ENCODE data around the gene TM4SF20.

DNA sequence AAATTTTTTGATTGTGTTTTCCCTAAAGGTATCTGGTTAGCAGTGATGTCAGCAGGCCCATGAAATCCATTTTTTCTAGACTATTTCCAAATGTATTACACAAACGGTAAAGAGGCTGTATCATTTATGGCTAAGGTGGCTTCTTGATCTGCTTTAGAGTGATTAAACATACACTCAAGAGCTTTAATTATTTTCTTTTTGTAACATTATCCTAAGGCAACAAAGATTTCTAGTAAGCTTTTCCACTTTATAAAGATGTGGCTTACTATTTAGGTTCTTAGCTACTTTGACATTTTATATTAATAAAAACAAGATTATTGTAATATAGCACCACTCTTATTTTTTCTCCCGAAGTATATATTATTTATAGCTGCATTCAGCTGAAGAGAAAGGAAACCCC lies 37.6 kb downstream of the TM4SF20 start:
- TF ChIP-seq, protein P1, sequence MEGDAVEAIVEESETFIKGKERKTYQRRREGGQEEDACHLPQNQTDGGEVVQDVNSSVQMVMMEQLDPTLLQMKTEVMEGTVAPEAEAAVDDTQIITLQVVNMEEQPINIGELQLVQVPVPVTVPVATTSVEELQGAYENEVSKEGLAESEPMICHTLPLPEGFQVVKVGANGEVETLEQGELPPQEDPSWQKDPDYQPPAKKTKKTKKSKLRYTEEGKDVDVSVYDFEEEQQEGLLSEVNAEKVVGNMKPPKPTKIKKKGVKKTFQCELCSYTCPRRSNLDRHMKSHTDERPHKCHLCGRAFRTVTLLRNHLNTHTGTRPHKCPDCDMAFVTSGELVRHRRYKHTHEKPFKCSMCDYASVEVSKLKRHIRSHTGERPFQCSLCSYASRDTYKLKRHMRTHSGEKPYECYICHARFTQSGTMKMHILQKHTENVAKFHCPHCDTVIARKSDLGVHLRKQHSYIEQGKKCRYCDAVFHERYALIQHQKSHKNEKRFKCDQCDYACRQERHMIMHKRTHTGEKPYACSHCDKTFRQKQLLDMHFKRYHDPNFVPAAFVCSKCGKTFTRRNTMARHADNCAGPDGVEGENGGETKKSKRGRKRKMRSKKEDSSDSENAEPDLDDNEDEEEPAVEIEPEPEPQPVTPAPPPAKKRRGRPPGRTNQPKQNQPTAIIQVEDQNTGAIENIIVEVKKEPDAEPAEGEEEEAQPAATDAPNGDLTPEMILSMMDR (IDR thresholded peaks at IDR 0.05), result no peak
- no peak for TF ChIP-seq POLR2A (IDR thresholded peaks at IDR 0.05)
